Measurements from ENCODE around the gene PRRT4. TPM values are rescaled to one million over a fixed set of nuclear protein-coding genes. Genes with fewer than 3 reads are reported as not detected.

PRRT4 gene
- total and polyA plus RNA-seq, 2 experiments from 2014 or later = 0.55 to 0.56 TPM

DNA sequence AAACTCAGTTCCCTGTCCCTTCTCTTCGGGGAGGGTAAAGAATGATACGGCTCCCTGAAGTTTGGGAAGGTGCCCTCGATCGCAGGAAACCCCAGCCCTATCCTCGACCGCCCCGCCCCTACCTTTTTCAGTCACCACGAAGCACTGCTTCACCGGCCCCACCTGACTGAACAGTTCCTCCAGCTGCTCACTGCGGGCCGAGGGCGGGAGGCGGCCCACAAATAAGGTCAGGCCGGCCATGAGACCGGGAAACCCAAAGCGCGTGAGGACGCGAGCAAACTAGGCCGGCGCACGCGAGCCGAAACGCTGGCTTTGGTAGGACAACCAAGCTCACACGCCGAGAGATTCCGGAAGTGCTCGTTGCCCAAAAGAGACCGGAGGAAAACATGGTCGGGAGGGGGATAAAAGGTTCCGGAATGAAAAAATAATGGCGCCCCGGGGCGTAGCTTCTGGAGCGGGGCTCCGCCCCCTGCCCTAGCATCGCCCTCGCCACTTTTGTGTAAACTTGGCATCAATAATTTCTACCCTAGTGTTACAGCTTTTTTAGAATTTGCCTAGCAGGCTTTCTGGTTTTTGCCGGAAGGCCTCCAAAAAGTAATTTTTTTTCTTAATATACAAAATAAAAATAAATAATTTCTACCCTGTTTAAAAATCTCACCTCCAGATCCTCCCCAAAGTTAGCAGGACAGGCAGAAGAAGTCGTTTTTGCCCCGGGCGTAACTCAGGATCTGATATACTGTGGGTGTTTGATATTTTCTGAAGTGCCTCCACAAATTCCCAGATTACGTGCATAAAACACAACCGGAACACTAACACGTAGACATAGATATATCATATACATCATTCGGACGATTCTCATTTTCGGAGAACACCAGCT, 17.7 kb downstream of the PRRT4 start, which contains the start of gene RBM28:
RBM28 (minus strand) TSS at position 355 of the 877 bp plus-strand sequence; CDS start at position 240, 115 bp downstream.
- H3K27me3 Mint-ChIP-seq (ENCODE audit: insufficient read depth, low read depth, poor library complexity) = peaks cover 7% of the 10 kb centered on the region
- Histone ChIP-seq H3K9me2 (ENCODE audit: insufficient read depth) (no peaks in the 10 kb centered on the region), H3K4me3 (peak within 1 kb of the TSS; percentile 73), H3K27ac (ENCODE audit: low read depth) (peak within 1 kb of the TSS; percentile 81), H3K36me3 (ENCODE audit: insufficient read depth) (peaks cover 6% of the 10 kb centered on the region), H4K20me1 (replicated peaks; ENCODE audit: insufficient read depth) (peaks cover 22% of the 10 kb centered on the region), H3F3A (replicated peaks; ENCODE audit: low read depth) (no peaks in the 10 kb centered on the region), H3K27me3 (ENCODE audit: insufficient read depth) (peaks cover 15% of the 10 kb centered on the region), H3K4me1 (ENCODE audit: insufficient read depth) (peaks cover 11% of the 10 kb centered on the region), H3K79me2 (replicated peaks; ENCODE audit: insufficient read depth) (peaks cover 37% of the 10 kb centered on the region), H2AFZ (peak within 1 kb of the TSS; percentile 98), H3K4me2 (peak within 1 kb of the TSS; percentile 97)
- peaks cover 6% of the 10 kb centered on the region for H3K36me3 Mint-ChIP-seq (ENCODE audit: low read depth)
- TF ChIP-seq STAT1 (IDR thresholded peaks at IDR 0.05; ENCODE audit: unreplicated experiment) (no peak), JUNB (IDR thresholded peaks at IDR 0.05; ENCODE audit: unreplicated experiment) (no peak), CREB1 (CRISPR knock-in tag; IDR thresholded peaks at IDR 0.05; ENCODE audit: low read depth) (peak; percentile 75), POLR2AphosphoS5 (IDR thresholded peaks at IDR 0.05; ENCODE audit: low read depth) (peak; percentile 97)
- TF ChIP-seq, protein P1, sequence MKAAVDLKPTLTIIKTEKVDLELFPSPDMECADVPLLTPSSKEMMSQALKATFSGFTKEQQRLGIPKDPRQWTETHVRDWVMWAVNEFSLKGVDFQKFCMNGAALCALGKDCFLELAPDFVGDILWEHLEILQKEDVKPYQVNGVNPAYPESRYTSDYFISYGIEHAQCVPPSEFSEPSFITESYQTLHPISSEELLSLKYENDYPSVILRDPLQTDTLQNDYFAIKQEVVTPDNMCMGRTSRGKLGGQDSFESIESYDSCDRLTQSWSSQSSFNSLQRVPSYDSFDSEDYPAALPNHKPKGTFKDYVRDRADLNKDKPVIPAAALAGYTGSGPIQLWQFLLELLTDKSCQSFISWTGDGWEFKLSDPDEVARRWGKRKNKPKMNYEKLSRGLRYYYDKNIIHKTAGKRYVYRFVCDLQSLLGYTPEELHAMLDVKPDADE (IDR thresholded peaks at IDR 0.05) = peak; percentile 56; the same call in 1 of the 2 replicates
- H3K9me3 Mint-ChIP-seq = no peaks in the 10 kb centered on the region
- DNase-seq (ENCODE audit: low spot score) = peak; percentile 95
- peak within 1 kb of the TSS; percentile 96 for H3K4me3 Mint-ChIP-seq
- peak within 1 kb of the TSS; percentile 97 for H3K27ac Mint-ChIP-seq
- ATAC-seq = peak; percentile 94
- H3K4me1 Mint-ChIP-seq = peaks cover 9% of the 10 kb centered on the region

DNA sequence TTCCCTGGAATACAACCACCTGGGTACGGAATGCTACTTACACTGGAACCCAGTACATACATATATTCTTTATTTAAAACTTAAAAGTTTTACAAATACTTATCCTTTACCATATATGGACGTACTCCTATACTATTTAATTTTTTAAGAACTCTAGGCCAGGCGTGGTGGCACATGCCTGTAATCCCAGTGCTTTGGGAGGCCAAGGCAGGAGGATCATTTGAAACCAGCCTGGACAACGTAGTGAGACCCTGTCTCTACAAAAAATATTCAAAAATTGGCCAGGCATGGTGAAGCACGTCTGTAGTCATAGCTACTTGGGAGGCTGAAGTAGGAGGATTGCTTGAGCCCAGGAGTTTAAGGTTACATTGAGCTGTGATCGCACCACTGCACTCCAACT, 19.8 kb downstream of the PRRT4 start:
- H3K4me3 Mint-ChIP-seq = peak overlapping the region; percentile 96
- peaks cover 16% of the 10 kb centered on the region for H3K36me3 ChIP-seq (ENCODE audit: insufficient read depth)
- peaks cover 37% of the 10 kb centered on the region for H3K79me2 ChIP-seq (replicated peaks; ENCODE audit: insufficient read depth)
- peaks cover 26% of the 10 kb centered on the region for H3K36me3 Mint-ChIP-seq (ENCODE audit: low read depth)
- no peaks in the 10 kb centered on the region for H3K9me2 ChIP-seq (ENCODE audit: insufficient read depth)
- peaks cover 9% of the 10 kb centered on the region for H3K4me1 Mint-ChIP-seq
- peaks cover 4% of the 10 kb centered on the region for H3K27me3 Mint-ChIP-seq (ENCODE audit: insufficient read depth, low read depth, poor library complexity)
- peaks cover 11% of the 10 kb centered on the region for H3K4me1 ChIP-seq (ENCODE audit: insufficient read depth)
- no peaks in the 10 kb centered on the region for H3F3A ChIP-seq (replicated peaks; ENCODE audit: low read depth)
- no peak overlapping the region; the same call in 1 of the 2 replicates for H3K4me3 ChIP-seq
- H3K27me3 ChIP-seq (ENCODE audit: insufficient read depth) = no peaks in the 10 kb centered on the region
- H3K4me2 ChIP-seq = peak overlapping the region; percentile 97; the same call in 1 of the 2 replicates
- H4K20me1 ChIP-seq (replicated peaks; ENCODE audit: insufficient read depth) = peaks cover 22% of the 10 kb centered on the region
- H2AFZ ChIP-seq = no peak overlapping the region
- ATAC-seq (no peak), DNase-seq (ENCODE audit: low spot score) (no peak)
- no peaks in the 10 kb centered on the region for H3K9me3 Mint-ChIP-seq
- no peak overlapping the region for H3K27ac ChIP-seq (ENCODE audit: low read depth)
- no peak overlapping the region for H3K27ac Mint-ChIP-seq
- no peak for TF ChIP-seq JUNB (IDR thresholded peaks at IDR 0.05; ENCODE audit: unreplicated experiment)
- TF ChIP-seq, protein P2, sequence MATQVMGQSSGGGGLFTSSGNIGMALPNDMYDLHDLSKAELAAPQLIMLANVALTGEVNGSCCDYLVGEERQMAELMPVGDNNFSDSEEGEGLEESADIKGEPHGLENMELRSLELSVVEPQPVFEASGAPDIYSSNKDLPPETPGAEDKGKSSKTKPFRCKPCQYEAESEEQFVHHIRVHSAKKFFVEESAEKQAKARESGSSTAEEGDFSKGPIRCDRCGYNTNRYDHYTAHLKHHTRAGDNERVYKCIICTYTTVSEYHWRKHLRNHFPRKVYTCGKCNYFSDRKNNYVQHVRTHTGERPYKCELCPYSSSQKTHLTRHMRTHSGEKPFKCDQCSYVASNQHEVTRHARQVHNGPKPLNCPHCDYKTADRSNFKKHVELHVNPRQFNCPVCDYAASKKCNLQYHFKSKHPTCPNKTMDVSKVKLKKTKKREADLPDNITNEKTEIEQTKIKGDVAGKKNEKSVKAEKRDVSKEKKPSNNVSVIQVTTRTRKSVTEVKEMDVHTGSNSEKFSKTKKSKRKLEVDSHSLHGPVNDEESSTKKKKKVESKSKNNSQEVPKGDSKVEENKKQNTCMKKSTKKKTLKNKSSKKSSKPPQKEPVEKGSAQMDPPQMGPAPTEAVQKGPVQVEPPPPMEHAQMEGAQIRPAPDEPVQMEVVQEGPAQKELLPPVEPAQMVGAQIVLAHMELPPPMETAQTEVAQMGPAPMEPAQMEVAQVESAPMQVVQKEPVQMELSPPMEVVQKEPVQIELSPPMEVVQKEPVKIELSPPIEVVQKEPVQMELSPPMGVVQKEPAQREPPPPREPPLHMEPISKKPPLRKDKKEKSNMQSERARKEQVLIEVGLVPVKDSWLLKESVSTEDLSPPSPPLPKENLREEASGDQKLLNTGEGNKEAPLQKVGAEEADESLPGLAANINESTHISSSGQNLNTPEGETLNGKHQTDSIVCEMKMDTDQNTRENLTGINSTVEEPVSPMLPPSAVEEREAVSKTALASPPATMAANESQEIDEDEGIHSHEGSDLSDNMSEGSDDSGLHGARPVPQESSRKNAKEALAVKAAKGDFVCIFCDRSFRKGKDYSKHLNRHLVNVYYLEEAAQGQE (IDR thresholded peaks at IDR 0.05; ENCODE audit: unreplicated experiment) = no peak
- TF ChIP-seq, protein P3, sequence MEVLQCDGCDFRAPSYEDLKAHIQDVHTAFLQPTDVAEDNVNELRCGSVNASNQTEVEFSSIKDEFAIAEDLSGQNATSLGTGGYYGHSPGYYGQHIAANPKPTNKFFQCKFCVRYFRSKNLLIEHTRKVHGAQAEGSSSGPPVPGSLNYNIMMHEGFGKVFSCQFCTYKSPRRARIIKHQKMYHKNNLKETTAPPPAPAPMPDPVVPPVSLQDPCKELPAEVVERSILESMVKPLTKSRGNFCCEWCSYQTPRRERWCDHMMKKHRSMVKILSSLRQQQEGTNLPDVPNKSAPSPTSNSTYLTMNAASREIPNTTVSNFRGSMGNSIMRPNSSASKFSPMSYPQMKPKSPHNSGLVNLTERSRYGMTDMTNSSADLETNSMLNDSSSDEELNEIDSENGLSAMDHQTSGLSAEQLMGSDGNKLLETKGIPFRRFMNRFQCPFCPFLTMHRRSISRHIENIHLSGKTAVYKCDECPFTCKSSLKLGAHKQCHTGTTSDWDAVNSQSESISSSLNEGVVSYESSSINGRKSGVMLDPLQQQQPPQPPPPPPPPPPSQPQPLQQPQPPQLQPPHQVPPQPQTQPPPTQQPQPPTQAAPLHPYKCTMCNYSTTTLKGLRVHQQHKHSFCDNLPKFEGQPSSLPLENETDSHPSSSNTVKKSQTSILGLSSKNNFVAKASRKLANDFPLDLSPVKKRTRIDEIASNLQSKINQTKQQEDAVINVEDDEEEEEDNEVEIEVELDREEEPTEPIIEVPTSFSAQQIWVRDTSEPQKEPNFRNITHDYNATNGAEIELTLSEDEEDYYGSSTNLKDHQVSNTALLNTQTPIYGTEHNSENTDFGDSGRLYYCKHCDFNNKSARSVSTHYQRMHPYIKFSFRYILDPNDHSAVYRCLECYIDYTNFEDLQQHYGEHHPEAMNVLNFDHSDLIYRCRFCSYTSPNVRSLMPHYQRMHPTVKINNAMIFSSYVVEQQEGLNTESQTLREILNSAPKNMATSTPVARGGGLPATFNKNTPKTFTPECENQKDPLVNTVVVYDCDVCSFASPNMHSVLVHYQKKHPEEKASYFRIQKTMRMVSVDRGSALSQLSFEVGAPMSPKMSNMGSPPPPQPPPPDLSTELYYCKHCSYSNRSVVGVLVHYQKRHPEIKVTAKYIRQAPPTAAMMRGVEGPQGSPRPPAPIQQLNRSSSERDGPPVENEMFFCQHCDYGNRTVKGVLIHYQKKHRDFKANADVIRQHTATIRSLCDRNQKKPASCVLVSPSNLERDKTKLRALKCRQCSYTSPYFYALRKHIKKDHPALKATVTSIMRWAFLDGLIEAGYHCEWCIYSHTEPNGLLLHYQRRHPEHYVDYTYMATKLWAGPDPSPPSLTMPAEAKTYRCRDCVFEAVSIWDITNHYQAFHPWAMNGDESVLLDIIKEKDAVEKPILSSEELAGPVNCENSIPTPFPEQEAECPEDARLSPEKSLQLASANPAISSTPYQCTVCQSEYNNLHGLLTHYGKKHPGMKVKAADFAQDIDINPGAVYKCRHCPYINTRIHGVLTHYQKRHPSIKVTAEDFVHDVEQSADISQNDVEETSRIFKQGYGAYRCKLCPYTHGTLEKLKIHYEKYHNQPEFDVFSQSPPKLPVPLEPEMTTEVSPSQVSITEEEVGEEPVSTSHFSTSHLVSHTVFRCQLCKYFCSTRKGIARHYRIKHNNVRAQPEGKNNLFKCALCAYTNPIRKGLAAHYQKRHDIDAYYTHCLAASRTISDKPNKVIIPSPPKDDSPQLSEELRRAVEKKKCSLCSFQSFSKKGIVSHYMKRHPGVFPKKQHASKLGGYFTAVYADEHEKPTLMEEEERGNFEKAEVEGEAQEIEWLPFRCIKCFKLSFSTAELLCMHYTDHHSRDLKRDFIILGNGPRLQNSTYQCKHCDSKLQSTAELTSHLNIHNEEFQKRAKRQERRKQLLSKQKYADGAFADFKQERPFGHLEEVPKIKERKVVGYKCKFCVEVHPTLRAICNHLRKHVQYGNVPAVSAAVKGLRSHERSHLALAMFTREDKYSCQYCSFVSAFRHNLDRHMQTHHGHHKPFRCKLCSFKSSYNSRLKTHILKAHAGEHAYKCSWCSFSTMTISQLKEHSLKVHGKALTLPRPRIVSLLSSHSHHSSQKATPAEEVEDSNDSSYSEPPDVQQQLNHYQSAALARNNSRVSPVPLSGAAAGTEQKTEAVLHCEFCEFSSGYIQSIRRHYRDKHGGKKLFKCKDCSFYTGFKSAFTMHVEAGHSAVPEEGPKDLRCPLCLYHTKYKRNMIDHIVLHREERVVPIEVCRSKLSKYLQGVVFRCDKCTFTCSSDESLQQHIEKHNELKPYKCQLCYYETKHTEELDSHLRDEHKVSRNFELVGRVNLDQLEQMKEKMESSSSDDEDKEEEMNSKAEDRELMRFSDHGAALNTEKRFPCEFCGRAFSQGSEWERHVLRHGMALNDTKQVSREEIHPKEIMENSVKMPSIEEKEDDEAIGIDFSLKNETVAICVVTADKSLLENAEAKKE (CRISPR knock-in tag; IDR thresholded peaks at IDR 0.05) = no peak
- TF ChIP-seq ZNF114 (CRISPR knock-in tag; IDR thresholded peaks at IDR 0.05) = no peak
- TF ChIP-seq NANOG (IDR thresholded peaks at IDR 0.05; ENCODE audit: borderline replicate concordance) = no peak
